ENCODE results near the gene TNKS2.

- no peak for TF ChIP-seq CTCF (conservative IDR thresholded peaks at IDR 0.05)
- TF ChIP-seq ZFX (IDR thresholded peaks at IDR 0.05), result no peak
Measured at GRCh38 chr10:91893051-91893450, 94.8 kb downstream of the TNKS2 start.

Measured in C4-2B (cell line).